ENCODE measurements around the gene LHPP. TPM values are rescaled to one million over a fixed set of nuclear protein-coding genes. Genes with fewer than 3 reads are reported as not detected.

The LHPP gene
- total RNA-seq, 1 donor from 2014 or later = 7.6 TPM

- H3K27ac ChIP-seq (replicated peaks) = peak overlapping the region; percentile 86
- intact Hi-C loops (cut with micrococcal nuclease) = no loop called here
- H3K9me3 ChIP-seq (replicated peaks) = no peaks in the 10 kb centered on the region
- peaks cover 100% of the 10 kb centered on the region for H3K4me1 ChIP-seq
- H3K36me3 ChIP-seq = no peaks in the 10 kb centered on the region
- TF ChIP-seq, protein P1, sequence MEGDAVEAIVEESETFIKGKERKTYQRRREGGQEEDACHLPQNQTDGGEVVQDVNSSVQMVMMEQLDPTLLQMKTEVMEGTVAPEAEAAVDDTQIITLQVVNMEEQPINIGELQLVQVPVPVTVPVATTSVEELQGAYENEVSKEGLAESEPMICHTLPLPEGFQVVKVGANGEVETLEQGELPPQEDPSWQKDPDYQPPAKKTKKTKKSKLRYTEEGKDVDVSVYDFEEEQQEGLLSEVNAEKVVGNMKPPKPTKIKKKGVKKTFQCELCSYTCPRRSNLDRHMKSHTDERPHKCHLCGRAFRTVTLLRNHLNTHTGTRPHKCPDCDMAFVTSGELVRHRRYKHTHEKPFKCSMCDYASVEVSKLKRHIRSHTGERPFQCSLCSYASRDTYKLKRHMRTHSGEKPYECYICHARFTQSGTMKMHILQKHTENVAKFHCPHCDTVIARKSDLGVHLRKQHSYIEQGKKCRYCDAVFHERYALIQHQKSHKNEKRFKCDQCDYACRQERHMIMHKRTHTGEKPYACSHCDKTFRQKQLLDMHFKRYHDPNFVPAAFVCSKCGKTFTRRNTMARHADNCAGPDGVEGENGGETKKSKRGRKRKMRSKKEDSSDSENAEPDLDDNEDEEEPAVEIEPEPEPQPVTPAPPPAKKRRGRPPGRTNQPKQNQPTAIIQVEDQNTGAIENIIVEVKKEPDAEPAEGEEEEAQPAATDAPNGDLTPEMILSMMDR (IDR thresholded peaks at IDR 0.05; ENCODE audit: borderline replicate concordance) = no peak
- DNase-seq = peak; percentile 80
- no peaks in the 10 kb centered on the region for H3K27me3 ChIP-seq (ENCODE audit: low read depth)
- H3K4me3 ChIP-seq = no peak overlapping the region
These were observed 185.1 kb downstream of the LHPP start for GRCh38 chr10:124646483-124647352.

DNA sequence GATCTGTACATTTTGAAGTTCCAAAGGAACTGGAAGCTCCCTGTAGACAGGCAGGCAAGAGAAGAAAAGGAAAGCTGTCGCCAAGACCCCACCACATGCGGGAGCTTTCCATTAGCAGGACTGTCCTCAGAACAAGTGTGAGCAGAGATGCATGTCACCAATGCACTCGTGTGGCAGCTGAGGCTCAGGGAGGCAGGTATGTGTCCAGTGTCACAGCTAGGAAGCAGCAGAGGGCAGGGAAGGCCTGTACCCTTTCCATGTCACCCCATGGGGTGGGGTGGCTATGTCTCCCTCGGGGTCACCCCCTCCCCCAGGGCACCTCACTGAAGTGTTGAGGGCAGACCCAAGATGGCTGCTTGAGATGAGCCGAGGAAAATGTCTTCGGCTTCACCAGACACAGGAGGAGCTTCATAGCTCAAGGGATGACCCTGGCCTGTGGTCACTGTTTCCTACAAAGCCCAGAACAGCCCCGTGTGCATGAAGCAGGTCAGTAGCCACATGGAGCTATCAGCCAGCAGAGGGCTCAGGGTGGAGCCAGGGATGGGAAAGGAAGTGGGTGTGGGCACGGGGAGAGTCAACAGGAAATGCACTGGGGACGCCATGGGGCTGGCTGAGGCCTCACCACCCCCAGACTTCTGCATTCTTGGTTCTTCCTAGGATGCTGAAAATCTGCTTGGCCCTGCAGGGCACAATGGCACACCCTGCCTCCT is 186.0 kb downstream of the LHPP start:
- Histone ChIP-seq H3K4me3 (no peak overlapping the region), H3K27me3 (ENCODE audit: low read depth) (no peaks in the 10 kb centered on the region), H3K9me3 (replicated peaks) (no peaks in the 10 kb centered on the region), H3K27ac (replicated peaks) (peak overlapping the region; percentile 86), H3K36me3 (no peaks in the 10 kb centered on the region), H3K4me1 (peaks cover 100% of the 10 kb centered on the region)
- intact Hi-C loops (cut with micrococcal nuclease) = no loop called here
- TF ChIP-seq, protein P1 (IDR thresholded peaks at IDR 0.05; ENCODE audit: borderline replicate concordance) = peak; percentile 48
- DNase-seq = peak; percentile 76

GRCh38 chr10:124648131-124648475 is 186.5 kb downstream of the LHPP start:
- no peak for DNase-seq
- H3K4me1 ChIP-seq = peaks cover 100% of the 10 kb centered on the region

DNA sequence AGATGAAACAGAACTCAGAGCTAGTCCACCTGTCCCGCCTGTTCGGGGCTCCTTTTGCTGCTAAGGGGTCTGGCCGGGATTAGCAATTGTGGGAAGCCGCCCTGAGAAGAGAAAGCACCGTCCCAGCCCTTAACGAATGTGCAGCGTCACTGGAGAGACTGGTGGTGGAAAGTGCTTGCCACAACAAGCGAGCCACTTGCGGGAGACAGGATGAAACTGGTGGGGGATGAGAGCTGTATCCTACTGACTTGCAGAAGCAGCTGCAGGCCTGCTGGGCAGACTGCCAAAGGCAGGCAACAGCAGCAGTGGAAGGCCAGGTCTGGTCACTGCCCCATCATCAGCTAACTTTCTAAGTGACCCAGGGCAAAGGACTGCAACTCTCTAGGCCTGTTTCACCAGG is 187.1 kb downstream of the LHPP start:
- Histone ChIP-seq H3K4me1 (peaks cover 100% of the 10 kb centered on the region), H3K27ac (replicated peaks) (peak overlapping the region; percentile 86), H3K27me3 (ENCODE audit: low read depth) (no peaks in the 10 kb centered on the region), H3K36me3 (no peaks in the 10 kb centered on the region), H3K9me3 (replicated peaks) (no peaks in the 10 kb centered on the region), H3K4me3 (no peak overlapping the region)
- TF ChIP-seq, protein P1 (IDR thresholded peaks at IDR 0.05; ENCODE audit: borderline replicate concordance) = no peak
- peak; percentile 74 for DNase-seq
- intact Hi-C loops (cut with micrococcal nuclease) = no loop called here

More at GRCh38 chr10:124648131-124648475, 186.5 kb downstream of the LHPP start:
- Histone ChIP-seq H3K27me3 (ENCODE audit: low read depth) (no peaks in the 10 kb centered on the region), H3K4me3 (no peak overlapping the region), H3K36me3 (no peaks in the 10 kb centered on the region), H3K9me3 (replicated peaks) (no peaks in the 10 kb centered on the region), H3K27ac (replicated peaks) (peak overlapping the region; percentile 86)
- intact Hi-C loops (cut with micrococcal nuclease) = no loop called here
- TF ChIP-seq, protein P1 (IDR thresholded peaks at IDR 0.05; ENCODE audit: borderline replicate concordance) = no peak

GRCh38 chr10:124649214-124649613 is 187.6 kb downstream of the LHPP start:
- intact Hi-C loops (cut with micrococcal nuclease) = no loop called here
- Histone ChIP-seq H3K4me3 (no peak overlapping the region), H3K9me3 (replicated peaks) (no peaks in the 10 kb centered on the region), H3K27me3 (ENCODE audit: low read depth) (no peaks in the 10 kb centered on the region), H3K36me3 (no peaks in the 10 kb centered on the region), H3K4me1 (peaks cover 100% of the 10 kb centered on the region), H3K27ac (replicated peaks) (peak overlapping the region; percentile 86)
- TF ChIP-seq, protein P1 (IDR thresholded peaks at IDR 0.05; ENCODE audit: borderline replicate concordance) = no peak
- DNase-seq = peak; percentile 52
